SU-DHL-6 (cell line): ENCODE measurements around the gene SAP30L.

ENCODE experiments used
- CTCF ChIP-seq: fragments of 200-600 bp; sonication (generic); IDR thresholded peaks from one replicate; pipeline ENCODE4 v1.5.1; 2017; ENCODE audit warnings: antibody characterized with exemption, mild to moderate bottlenecking, low read length, moderate library complexity; ENCODE audit not compliant: insufficient read depth, poor library complexity, severe bottlenecking
- EZH2phosphoT487 ChIP-seq: fragments of 200-600 bp; sonication (generic), shearing (Covaris generic); conservative IDR thresholded peaks from 2 replicates; pipeline ENCODE4 v1.6.1; 2018; ENCODE audit warnings: mild to moderate bottlenecking, antibody characterized with exemption, low read length, moderate library complexity, mixed read lengths

- no peak for TF ChIP-seq CTCF
- no peak for TF ChIP-seq EZH2phosphoT487
Measured at GRCh38 chr5:154506049-154506715, 60.4 kb downstream of the SAP30L start.
